Esophagus squamous epithelium (tissue), 5 donors: Measurements from ENCODE around the gene ARID3A. TPM values are rescaled to one million over a fixed set of nuclear protein-coding genes. Genes with fewer than 3 reads are reported as not detected.

Experiments
- DNase-seq: peaks from one replicate; lab custom pipeline; 2025; lab: John Stamatoyannopoulos, UW
- H3K27ac ChIP-seq, 4 donors: fragments of 200-600 bp; sonication (generic); one replicate each; pipeline ENCODE4 v1.5.1; 2016 to 2019; ENCODE audit warnings: mild to moderate bottlenecking in 1 of 4
- H3K27me3 ChIP-seq, 4 donors: fragments of 200-600 bp; sonication (generic); 1 replicate in 3 of 4; 2 replicates in 1 of 4; pipeline versions ENCODE4 v1.5.1 to v1.6.0; 2017 to 2021; ENCODE audit warnings: antibody characterized with exemption in 1 of 4
- H3K36me3 ChIP-seq, 3 donors: fragments of 200-600 bp; sonication (generic); one replicate each; pipeline ENCODE4 v1.5.1; 2016 to 2019
- H3K4me1 ChIP-seq, 3 donors: fragments of 200-600 bp; sonication (generic); one replicate each; pipeline ENCODE4 v1.5.1; 2017 to 2019
- H3K4me3 ChIP-seq, 4 donors: fragments of 200-600 bp; sonication (generic); 1 replicate in 3 of 4; 2 replicates in 1 of 4; pipeline ENCODE4 v1.5.1; 2016 to 2019; ENCODE audit warnings: mild to moderate bottlenecking in 2 of 4, moderate library complexity in 1 of 4
- H3K9me3 ChIP-seq, 3 donors: fragments of 200-600 bp; sonication (generic); one replicate each; pipeline ENCODE4 v1.5.1; 2016 to 2019
- CTCF ChIP-seq, 6 experiments: fragments of 450-650 bp in 4 of 6; fragments of 200-600 bp in 2 of 6; sonication (generic) in 2 of 6; IDR thresholded peaks; one replicate each; pipeline ENCODE4 v1.5.1; 2016 to 2019; ENCODE audit warnings: antibody characterized with exemption in 6 of 6, mild to moderate bottlenecking in 4 of 6, moderate library complexity in 4 of 6
- POLR2A ChIP-seq, 4 donors: fragments of 450-650 bp; IDR thresholded peaks; one replicate each; pipeline ENCODE4 v1.6.1; 2017; ENCODE audit warnings: antibody characterized with exemption in 4 of 4, mild to moderate bottlenecking in 4 of 4, moderate library complexity in 3 of 4
- WGBS, 2 donors: methylation state at CpG; one replicate each; pipeline ENCODE4 v1.1.5; 2018; 5-methylcytosine and 5-hydroxymethylcytosine counted together
- intact Hi-C: fragments of 100-400 bp; cut with DNase I; formaldehyde crosslinking; loops from one replicate; pipeline ENCODE4 v1.15.0; 2022
- total RNA-seq, 4 donors: library from RNA; depleted of rRNA; stranded (reverse); fragments of >200 nt; gene quantifications; one replicate each; pipeline ENCODE4 v1.1.0, GENCODE V29; 2016
- donor health status: DM: yes; HTN: yes; CAD: no.

ARID3A gene
- total RNA-seq, 4 donors from 2014 or later = 3.0 to 6.6 (median 4.7) TPM

GRCh38 chr19:984165-984967 lies 58.5 kb downstream of the ARID3A start, which contains the start of gene WDR18:
Gene WDR18, plus strand, starts transcription at chr19:984345. Its CDS starts 9 bp downstream, at chr19:984354.
- intact Hi-C loops = loop anchor here (10.0 kb wide), 1 partner anchor 130 kb away; the partner anchor contains the start of genes CFD and ELANE
- Histone ChIP-seq H3K27me3 (peaks cover 0 to 12% (median 0%) of the 10 kb centered on the region in 4 donors), H3K36me3 (peaks cover 0 to 35% (median 8%) of the 10 kb centered on the region in 3 donors), H3K4me1 (peaks cover 16 to 45% (median 21%) of the 10 kb centered on the region in 3 donors), H3K27ac (peak within 1 kb of the TSS; percentile 87 to 96 (median 91)), H3K9me3 (no peaks in the 10 kb centered on the region), H3K4me3 (peak within 1 kb of the TSS; percentile 76 to 100 (median 95))
- TF ChIP-seq CTCF (IDR thresholded peaks at IDR 0.05) (peak in 5 of 6 experiments; percentile 18 to 71 (median 41)), POLR2A (IDR thresholded peaks at IDR 0.05) (peak in 2 of 4 donors; percentile 36 to 65)
- 0 to 1% methylated on average over 16 to 18 of the region's 78 CpGs for WGBS, 2 donors
- peak; percentile 56 for DNase-seq

GRCh38 chr19:986083-986482 lies 60.2 kb downstream of the ARID3A start:
- Histone ChIP-seq H3K4me1 (peaks cover 16 to 33% (median 21%) of the 10 kb centered on the region in 3 donors), H3K9me3 (no peaks in the 10 kb centered on the region), H3K36me3 (peaks cover 6 to 52% (median 16%) of the 10 kb centered on the region in 3 donors), H3K27me3 (no peaks in the 10 kb centered on the region), H3K4me3 (no peak overlapping the region), H3K27ac (no peak overlapping the region)
- no peak for DNase-seq
- no peak for TF ChIP-seq CTCF (IDR thresholded peaks at IDR 0.05)
- TF ChIP-seq POLR2A (IDR thresholded peaks at IDR 0.05) = no peak
- 80 to 95% methylated on average over 2 to 13 of the region's 14 CpGs for WGBS, 2 donors
- intact Hi-C loops = loop anchor here (10.0 kb wide), 1 partner anchor 131 kb away; the partner anchor contains the start of genes CFD and ELANE

GRCh38 chr19:988081-988480 lies 62.2 kb downstream of the ARID3A start:
- TF ChIP-seq POLR2A (IDR thresholded peaks at IDR 0.05) = no peak
- no peak for TF ChIP-seq CTCF (IDR thresholded peaks at IDR 0.05)

GRCh38 chr19:988510-988909 lies 62.7 kb downstream of the ARID3A start:
- Histone ChIP-seq H3K27ac (no peak overlapping the region), H3K27me3 (no peaks in the 10 kb centered on the region), H3K4me3 (no peak overlapping the region), H3K4me1 (peaks cover 11 to 20% (median 14%) of the 10 kb centered on the region in 3 donors), H3K36me3 (peaks cover 6 to 72% (median 16%) of the 10 kb centered on the region in 3 donors), H3K9me3 (no peaks in the 10 kb centered on the region)
- no peak for DNase-seq
- intact Hi-C loops = loop anchor here (10.0 kb wide), 1 partner anchor 134 kb away; the partner anchor contains the start of genes CFD and ELANE
- TF ChIP-seq POLR2A (IDR thresholded peaks at IDR 0.05) = no peak
- TF ChIP-seq CTCF (IDR thresholded peaks at IDR 0.05) = no peak
- 86 to 95% methylated on average over 8 to 10 of the region's 15 CpGs for WGBS, 2 donors

More at GRCh38 chr19:988081-988480, 62.2 kb downstream of the ARID3A start:
- intact Hi-C loops = loop anchor here (10.0 kb wide), 1 partner anchor 133 kb away; the partner anchor contains the start of genes CFD and ELANE
- no peak for DNase-seq
- Histone ChIP-seq H3K27me3 (no peaks in the 10 kb centered on the region), H3K36me3 (peaks cover 6 to 67% (median 16%) of the 10 kb centered on the region in 3 donors), H3K4me3 (no peak overlapping the region), H3K27ac (no peak overlapping the region), H3K4me1 (peaks cover 13 to 24% (median 19%) of the 10 kb centered on the region in 3 donors), H3K9me3 (no peaks in the 10 kb centered on the region)
- no CpG with 5 or more reads among the region's 14 CpGs for WGBS, 2 donors
